ENCODE measurements around the gene FLRT3. TPM values are rescaled to one million over a fixed set of nuclear protein-coding genes. Genes with fewer than 3 reads are reported as not detected.

Gene FLRT3
- total and polyA plus RNA-seq, 10 of the 15 experiments (the other 5 are each of a cell fraction or from before 2014, with no cell fraction given): 0.06 to 1.9 (median 0.29) TPM

DNA sequence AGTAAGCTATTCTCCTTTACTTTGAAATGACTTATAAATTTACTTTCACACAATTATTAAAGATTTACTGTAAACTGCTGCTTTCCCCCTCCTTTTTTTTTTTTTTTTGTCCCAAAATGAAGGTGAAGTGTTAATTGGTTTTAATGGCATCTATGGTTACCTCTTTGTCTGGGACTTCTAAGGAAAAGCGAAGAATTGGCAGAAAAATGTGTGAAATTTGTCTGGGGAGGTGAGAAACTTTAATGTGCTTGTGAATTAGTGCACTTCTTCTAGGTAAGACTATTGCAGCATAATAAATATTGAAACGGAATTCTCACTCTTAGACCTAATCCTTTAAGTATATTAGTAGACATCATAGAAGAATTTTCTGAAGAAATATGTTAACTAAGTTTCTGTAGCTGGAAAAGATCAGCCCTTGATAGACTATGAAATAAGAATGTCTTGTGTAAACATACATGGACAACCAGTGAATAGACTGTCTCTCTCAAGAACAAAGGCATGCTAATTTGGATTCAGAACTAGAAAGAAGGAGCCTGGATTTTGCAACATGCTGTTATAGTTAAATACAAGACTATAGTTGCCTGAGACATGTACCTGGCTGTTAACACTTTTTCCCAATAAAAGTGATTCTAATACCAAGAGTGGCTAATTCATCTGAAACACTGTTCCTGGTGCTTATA lies 23.9 kb downstream of the FLRT3 start (continued):
- TF ChIP-seq, protein P1, sequence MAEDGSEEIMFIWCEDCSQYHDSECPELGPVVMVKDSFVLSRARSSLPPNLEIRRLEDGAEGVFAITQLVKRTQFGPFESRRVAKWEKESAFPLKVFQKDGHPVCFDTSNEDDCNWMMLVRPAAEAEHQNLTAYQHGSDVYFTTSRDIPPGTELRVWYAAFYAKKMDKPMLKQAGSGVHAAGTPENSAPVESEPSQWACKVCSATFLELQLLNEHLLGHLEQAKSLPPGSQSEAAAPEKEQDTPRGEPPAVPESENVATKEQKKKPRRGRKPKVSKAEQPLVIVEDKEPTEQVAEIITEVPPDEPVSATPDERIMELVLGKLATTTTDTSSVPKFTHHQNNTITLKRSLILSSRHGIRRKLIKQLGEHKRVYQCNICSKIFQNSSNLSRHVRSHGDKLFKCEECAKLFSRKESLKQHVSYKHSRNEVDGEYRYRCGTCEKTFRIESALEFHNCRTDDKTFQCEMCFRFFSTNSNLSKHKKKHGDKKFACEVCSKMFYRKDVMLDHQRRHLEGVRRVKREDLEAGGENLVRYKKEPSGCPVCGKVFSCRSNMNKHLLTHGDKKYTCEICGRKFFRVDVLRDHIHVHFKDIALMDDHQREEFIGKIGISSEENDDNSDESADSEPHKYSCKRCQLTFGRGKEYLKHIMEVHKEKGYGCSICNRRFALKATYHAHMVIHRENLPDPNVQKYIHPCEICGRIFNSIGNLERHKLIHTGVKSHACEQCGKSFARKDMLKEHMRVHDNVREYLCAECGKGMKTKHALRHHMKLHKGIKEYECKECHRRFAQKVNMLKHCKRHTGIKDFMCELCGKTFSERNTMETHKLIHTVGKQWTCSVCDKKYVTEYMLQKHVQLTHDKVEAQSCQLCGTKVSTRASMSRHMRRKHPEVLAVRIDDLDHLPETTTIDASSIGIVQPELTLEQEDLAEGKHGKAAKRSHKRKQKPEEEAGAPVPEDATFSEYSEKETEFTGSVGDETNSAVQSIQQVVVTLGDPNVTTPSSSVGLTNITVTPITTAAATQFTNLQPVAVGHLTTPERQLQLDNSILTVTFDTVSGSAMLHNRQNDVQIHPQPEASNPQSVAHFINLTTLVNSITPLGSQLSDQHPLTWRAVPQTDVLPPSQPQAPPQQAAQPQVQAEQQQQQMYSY (CRISPR knock-in tag; IDR thresholded peaks at IDR 0.05): no peak
- no peak for TF ChIP-seq SREBF2 (IDR thresholded peaks at IDR 0.05; ENCODE audit: low read length)
- TF ChIP-seq, protein P2, sequence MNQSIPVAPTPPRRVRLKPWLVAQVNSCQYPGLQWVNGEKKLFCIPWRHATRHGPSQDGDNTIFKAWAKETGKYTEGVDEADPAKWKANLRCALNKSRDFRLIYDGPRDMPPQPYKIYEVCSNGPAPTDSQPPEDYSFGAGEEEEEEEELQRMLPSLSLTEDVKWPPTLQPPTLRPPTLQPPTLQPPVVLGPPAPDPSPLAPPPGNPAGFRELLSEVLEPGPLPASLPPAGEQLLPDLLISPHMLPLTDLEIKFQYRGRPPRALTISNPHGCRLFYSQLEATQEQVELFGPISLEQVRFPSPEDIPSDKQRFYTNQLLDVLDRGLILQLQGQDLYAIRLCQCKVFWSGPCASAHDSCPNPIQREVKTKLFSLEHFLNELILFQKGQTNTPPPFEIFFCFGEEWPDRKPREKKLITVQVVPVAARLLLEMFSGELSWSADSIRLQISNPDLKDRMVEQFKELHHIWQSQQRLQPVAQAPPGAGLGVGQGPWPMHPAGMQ (IDR thresholded peaks at IDR 0.05; ENCODE audit: borderline replicate concordance): no peak
- no peak for TF ChIP-seq ZBED1 (IDR thresholded peaks at IDR 0.05; ENCODE audit: borderline replicate concordance)
- no peak for TF ChIP-seq NBN (IDR thresholded peaks at IDR 0.05)

DNA sequence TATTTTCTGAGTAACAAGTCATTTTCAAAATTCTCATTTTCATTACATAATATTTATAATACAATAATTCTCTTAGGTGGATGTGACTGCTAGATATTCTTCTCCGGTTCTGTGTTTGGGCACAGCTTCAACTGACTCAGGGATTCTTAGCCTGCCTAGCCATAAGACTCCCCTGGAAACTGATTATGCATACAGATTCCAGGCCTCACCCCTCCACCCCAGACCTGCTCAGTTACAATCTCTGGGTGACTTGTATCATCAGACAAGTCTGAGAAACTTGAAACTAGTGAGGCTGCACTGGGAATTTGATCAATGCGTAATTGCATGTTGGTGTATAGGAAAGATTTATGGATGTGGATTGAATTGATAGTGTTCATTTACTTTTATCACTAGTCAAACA lies 25.4 kb downstream of the FLRT3 start:
- Histone ChIP-seq H3K27me3 (replicated peaks in 1 of 2; ENCODE audit: control insufficient read depth in 2 of 2, insufficient read depth in 2 of 2, low read length in 1 of 2) (no peaks in the 10 kb centered on the region), H3K36me3 (ENCODE audit: control insufficient read depth in 2 of 2, insufficient read depth in 2 of 2, low read length in 1 of 2) (no peaks in the 10 kb centered on the region), H3K27ac (ENCODE audit: control insufficient read depth, insufficient read depth) (no peak overlapping the region), H3K79me2 (ENCODE audit: control insufficient read depth, insufficient read depth, low read length) (no peaks in the 10 kb centered on the region), H2AFZ (ENCODE audit: control insufficient read depth, low read depth, low read length) (no peak overlapping the region), H3K4me2 (ENCODE audit: control insufficient read depth, insufficient read depth) (no peak overlapping the region), H3K9me3 (replicated peaks; ENCODE audit: control insufficient read depth, insufficient read depth, low read length) (no peaks in the 10 kb centered on the region), H4K20me1 (ENCODE audit: control insufficient read depth, insufficient read depth) (no peaks in the 10 kb centered on the region), H3K9ac (ENCODE audit: control insufficient read depth, insufficient read depth, low read length) (no peak overlapping the region), H3K4me3 (no peak overlapping the region), H3K4me1 (ENCODE audit: control insufficient read depth, insufficient read depth, low read length) (no peaks in the 10 kb centered on the region)
- in situ Hi-C loops (cut with MboI) (no loop called here), intact Hi-C loops (cut with micrococcal nuclease; ENCODE audit: unreplicated experiment) (no loop called here)
- ChIA-PET CTCF (no interaction called here), SMC1A (ENCODE audit: uncharacterized antibody, unreplicated experiment) (no interaction called here), POLR2A (no interaction called here), RAD21 (ENCODE audit: unreplicated experiment) (no interaction called here)
- BruUV-seq (replicated peaks): no TSS peak
- ATAC-seq: no peak
- no peak for TF ChIP-seq SUPT20H (IDR thresholded peaks at IDR 0.05; ENCODE audit: borderline replicate concordance, control insufficient read depth, low read depth, low read length)
- no peak for TF ChIP-seq CHD1 (IDR thresholded peaks at IDR 0.05; ENCODE audit: low read depth, low read length)
- no peak for TF ChIP-seq NR2C1 (IDR thresholded peaks at IDR 0.05)
- no peak for TF ChIP-seq KLF5 (IDR thresholded peaks at IDR 0.05; ENCODE audit: partially characterized antibody)
- no peak for TF ChIP-seq NBN (IDR thresholded peaks at IDR 0.05)
- no peak for FAIRE-seq
- 84% methylated on average over 2 of the region's 2 CpGs for WGBS (ENCODE audit: insufficient coverage, insufficient replicate concordance, low lambda C conversion rate, missing lambda C conversion rate)
- DNase-seq (ENCODE audit: low read depth, low spot score): no peak

Data from GM12878 (cell line).